Colon (tissue), 2 donors: ENCODE data around the gene BANF1.

Experiments
- FAIRE-seq: peaks from 2 replicates; lab custom pipeline; 2012; peaks lifted over from hg19 to GRCh38; lab: Jason Lieb, UNC
- donor health status: control.
- donor health status: control.

BANF1 gene

DNA sequence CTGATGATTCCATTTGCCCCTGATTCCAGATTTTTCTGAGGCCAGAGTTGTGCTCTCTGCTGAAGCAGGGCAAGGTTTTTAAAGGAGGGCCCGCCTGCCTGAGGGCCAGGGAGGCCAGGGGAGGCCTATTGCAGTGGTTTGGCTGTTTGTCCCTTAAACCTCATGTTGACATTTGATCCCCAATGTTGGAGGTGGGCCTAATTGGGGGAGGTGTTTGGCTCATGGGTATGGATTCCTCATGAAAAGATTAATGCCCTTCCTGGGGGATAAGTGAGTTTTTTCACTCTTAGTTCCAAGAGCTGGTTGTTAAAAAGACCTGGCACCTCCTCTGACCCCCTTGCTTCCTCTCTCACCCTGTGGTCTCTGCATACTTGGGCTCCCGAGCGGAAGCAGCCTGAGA, 37.5 kb downstream of the BANF1 start:
- no peak for FAIRE-seq

- FAIRE-seq: no peak
Measured at GRCh38 chr11:66042227-66042995, 40.1 kb downstream of the BANF1 start.

- FAIRE-seq: no peak
Measured at GRCh38 chr11:66042996-66043906, 40.9 kb downstream of the BANF1 start.

DNA sequence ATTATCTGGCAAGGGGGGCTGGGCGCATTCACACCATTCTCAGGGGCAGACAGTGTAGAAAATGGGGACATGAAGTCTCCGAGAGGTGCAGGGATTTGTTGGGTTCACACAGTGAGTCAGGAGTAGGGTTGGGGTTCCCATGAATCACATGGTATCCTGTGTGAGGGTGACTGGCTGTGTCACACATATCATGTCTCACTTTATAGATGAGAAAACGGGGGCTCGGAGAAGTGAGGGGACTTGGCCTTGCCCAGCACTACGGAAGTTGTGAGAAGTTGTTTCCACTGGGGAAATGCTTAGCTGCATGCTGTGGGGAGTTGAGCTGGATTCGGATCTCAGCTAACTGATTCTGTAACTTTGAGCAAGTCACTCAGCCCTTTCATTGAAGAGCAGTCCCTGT, 42.5 kb downstream of the BANF1 start:
- no peak for FAIRE-seq

DNA sequence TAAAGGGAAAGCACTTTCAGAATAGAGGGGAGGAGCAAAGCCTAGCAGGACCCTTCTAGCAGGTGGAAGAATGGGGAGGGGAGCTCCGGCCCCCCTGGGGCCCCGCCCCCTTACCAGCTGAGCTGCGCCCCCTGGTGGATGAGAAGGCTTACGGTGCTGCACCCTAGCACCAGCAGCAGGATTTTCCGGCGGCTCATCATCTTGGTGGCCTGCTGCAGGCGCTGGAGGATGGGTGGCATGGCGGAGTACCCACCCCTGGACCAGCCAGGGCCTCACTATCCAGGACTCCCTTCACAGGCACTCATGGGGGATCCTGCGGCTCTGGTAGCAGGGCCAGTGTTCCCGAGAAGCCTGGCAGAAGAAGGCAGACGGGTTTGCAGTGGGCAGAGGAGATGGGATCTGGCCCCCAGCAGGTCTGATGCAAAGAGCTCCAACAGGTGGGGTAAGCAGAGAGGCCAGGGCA, 42.9 kb downstream of the BANF1 start:
- no peak for FAIRE-seq

- FAIRE-seq: no peak
Measured at GRCh38 chr11:66046901-66047300, 44.6 kb downstream of the BANF1 start.

DNA sequence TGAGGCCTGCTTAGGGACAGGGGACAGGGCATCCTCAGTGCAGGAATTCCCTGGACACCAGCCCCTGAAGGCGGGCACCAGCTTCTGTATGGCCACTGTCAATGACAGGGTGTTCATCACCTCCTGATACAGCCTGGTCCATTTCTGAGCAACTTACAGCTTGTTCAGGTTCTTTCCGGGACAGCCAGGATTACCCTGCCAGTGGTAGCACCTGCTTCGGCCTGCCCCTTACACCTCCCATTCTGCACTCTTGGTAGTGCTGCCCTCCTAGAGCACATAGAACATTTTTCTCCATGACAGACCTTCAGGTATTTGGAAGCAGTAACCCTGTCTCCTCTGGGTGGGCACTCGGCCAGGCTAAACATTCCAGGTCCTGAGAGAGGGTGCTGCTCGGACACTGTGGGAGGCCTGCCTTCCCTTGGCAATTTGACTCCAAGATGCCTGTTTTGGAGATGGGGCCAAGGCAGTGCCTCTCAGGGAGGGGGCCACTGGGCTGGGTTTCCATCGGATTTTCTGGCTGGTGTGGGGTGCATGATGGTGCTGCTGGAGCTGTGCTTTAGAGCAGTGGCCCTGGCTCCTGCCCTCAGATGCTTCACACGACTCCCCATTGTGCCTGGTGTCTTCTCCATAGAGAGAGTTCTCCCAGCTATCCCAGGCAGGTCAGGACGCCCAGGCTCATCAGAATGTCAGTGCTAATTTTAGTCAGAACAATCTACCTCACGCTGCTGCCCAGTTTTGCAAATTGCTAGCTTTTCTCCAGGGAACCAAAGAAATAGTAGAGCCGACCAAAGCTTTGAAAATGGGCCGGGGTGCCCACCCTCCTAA, 45.5 kb downstream of the BANF1 start:
- no peak for FAIRE-seq

- no peak for FAIRE-seq
Measured at GRCh38 chr11:66048547-66049323, 46.4 kb downstream of the BANF1 start, which contains the start of gene GAL3ST3. Gene GAL3ST3 (minus strand): TSS chr11:66049161. CDS start chr11:66045415, 3,746 bp downstream.

GRCh38 chr11:66050581-66051231, 48.4 kb downstream of the BANF1 start:
- no peak for FAIRE-seq

- FAIRE-seq: no peak
Measured at GRCh38 chr11:66051371-66051765, 49.1 kb downstream of the BANF1 start.

- FAIRE-seq: no peak
Measured at GRCh38 chr11:66051766-66052663, 49.7 kb downstream of the BANF1 start, which contains the start of gene SF3B2. Gene SF3B2 (plus strand): TSS chr11:66052364. CDS start chr11:66052385, 21 bp downstream.

GRCh38 chr11:66052664-66052982, 50.3 kb downstream of the BANF1 start:
- FAIRE-seq: no peak
